Retina (tissue), 1 donor: Measurements from ENCODE around the gene TEK.
"Not testable (repeated sequence)": the region's sequence is repeated elsewhere in the genome, so short reads cannot be mapped to it uniquely, and the experiment has no call there.

Experiments used
- DNase-seq: peaks from one replicate; pipeline ENCODE4 v3.0.0-alpha.2; 2016

TEK gene

DNA sequence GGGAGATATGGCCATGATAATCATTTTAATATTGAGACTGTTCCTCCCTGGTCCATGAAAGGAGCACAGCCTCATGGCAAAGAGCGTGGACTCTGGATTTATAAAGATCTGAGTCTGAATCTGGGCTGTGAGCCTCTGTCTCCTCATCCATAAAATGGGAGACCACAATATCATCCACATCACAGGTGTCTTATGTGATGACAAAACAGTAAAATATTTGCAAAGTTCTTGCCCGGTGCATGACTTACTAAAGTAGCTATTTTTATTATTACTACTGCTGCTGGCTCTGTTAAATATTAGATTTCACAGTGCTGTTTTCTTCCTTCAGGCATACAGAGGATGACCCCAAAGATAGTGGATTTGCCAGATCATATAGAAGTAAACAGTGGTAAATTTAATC, 74.1 kb downstream of the TEK start:
- DNase-seq, result no peak

DNA sequence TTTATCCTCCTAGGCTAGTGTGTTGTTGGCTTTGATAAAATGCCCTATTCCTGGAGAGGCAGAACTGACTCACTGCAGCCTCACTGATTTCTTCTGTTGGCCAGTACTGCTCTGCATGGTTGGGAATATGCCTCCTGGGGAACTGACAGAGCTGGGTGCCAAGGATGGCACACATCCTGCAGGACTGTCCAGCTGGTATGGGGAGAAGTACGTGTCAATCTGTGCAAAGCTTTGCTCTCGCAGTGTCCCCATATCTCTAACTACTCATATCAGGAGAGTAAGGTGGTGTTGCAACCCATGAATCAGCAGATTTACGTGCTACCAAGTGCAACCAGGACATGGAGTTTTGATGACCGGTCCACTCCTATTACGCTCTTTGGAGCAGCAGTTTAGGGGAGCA, 74.7 kb downstream of the TEK start:
- no peak for DNase-seq

DNA sequence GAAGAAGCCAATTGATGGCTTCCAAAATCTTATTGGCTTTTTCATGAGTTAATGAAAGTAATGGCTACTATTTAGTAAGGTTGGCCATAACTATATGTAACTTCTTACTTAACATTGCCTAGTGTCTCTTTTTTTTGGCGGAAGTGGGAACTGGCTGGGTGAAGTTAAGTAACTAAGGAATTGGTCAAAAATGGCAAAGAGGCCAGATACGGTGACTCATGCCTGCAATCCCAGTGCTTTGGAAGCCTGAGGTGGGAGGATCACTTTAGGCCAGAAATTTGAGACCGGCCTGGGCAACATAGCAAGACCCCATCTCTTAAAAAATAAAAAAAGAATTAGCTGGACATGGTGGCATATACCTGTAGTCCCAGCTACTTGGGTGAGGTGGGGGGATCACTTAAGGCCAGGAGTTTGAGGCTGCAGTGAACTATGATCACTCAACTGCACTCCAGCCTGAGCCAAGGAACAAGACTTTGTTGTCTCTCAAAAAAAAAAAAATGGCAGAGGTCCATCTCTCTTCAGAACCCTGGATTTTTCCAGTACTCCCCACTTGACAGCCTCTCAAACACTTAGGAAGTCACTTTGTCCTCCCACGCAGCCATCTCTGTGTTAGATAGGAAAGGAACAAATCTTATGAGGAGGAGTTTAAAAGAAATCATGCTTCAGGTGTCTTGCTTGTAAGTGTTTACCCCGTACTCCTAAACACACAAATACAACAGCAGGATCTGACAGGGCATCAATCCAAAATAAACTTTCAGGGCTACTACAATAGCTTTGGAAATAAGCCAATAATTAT, 75.7 kb downstream of the TEK start:
- no peak for DNase-seq

DNA sequence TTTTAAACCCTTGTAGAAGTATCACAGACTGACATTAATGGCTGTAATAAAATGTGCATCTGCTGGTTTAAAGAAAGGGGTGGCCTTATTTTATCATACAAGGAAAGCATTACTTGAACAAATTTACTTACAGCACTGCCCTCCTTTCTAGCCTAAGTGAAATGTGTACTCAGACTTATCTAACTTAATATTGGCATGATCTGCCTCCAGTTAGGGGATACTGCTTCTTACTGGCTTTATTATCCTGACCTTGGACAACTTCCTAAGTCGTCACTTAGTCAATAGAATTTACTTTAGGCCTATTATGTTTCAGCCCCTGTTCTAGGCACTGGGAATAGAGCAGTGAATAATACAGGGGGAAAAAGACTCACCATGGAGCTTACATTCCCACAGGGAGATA, 79.4 kb downstream of the TEK start:
- no peak for DNase-seq

DNA sequence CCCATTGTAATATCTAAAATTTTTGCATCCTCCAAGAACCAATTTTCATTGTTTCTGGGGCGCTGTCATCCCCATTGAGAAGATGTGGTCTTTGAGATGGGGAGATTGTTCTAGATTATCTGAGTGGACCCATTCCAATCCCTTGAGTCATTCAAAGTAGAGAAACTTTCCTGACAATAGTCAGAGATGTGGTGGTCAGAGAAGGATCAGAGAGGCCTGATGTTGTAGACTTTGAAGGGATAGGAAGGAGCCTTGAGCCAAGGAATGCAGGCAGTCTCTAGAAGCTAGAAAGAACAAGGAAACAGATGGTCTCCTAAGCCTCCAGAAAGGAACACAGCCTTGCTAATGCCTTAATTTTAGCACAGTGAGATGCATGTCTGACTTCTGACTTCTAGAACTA, 80.4 kb downstream of the TEK start:
- no peak for DNase-seq

DNA sequence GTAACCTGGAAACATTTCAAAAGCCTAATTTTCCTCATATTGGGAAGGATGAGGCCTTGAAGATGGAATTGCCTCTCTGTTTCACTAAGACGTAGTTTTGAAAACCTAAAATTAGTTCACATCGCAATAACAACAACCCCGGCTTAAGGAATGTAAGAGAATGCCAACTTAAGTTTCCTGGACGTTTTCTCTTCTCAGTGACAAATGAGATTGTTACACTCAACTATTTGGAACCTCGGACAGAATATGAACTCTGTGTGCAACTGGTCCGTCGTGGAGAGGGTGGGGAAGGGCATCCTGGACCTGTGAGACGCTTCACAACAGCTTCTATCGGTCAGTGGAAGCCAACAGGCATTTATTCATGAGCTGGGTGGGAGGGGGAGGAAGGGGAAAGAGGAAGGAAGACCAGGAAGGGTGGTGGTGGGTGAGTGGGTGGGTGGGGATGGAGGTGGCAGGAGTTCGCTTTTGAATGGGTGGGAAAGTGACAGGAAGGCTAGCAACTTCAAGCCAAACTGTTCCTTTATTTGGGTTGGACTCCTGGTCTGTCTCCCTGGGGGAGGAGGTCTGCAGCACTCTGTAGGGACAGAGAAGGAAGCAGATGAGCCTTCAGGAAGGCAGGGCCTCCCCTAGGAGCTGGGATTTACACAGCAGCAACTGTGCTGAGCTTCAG, 83.4 kb downstream of the TEK start:
- no peak for DNase-seq

DNA sequence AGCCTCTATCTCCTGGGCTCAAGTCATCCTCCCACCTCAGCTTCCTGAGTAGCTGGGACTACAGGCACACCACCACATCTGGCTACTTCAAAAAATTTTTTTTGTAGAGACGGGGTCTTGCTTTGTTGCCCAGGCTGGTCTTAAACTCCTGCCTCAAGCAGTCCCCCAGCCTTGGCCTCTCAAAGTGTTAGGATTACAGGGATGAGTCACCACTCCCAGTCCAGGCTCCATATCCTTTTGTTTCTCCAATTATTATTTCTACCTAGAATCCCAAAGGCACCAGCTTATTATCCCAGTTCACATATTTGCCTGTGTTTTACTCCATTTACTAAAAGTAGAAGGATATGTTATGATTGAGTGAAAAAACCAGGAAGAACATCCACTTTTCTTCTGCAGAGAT, 84.9 kb downstream of the TEK start:
- no peak for DNase-seq

DNA sequence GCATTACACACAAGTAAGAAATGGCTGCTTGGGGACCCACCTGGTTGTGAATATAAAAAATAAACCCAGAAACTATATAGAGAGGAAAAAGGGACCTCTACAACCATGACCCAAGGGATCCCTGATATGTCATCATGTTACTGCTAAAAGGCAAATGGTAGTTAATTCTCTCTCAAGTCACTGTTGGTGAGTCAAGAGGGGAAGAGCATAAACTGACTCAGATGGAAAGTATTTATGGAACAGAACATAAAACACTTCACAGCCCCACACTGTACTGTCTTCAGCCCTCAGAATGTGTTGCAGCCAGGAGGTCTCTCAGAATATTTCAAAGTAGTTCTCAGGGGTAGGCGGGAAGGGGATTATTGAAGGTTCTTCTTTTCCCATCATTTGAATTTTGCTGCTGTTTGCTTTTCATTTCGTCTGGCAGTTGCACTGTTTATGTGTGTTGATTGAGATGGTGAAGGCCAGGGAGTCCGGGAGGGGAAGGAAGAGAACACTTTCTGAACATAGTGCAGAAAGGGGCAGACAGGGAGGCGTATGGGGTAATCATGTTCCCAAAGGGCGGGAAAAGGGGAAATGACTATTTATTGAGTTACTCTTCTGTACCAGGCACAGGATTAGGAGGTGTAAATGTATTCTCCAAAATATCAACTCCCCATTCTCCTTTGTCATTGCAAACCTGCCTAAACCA, 85.5 kb downstream of the TEK start:
- no peak for DNase-seq

DNA sequence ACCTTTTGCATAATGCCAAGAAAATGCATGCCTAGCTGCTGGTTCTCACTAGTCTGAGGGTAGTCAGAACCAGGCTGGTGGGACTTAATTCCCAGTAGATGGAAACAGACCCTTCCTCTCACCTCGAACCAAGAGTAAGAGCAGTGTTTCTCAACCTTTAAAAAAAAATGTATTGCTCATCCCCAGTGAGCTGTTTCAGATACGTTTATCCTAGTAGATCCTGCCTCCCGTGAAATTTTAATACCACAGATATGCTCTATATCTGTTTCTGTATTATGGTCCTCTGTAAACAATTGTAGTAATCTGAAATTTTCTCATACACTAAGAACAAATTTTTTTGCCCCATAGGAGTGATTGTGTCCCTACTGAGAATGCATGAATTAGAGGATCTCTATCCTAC, 86.2 kb downstream of the TEK start:
- DNase-seq, result no peak

DNA sequence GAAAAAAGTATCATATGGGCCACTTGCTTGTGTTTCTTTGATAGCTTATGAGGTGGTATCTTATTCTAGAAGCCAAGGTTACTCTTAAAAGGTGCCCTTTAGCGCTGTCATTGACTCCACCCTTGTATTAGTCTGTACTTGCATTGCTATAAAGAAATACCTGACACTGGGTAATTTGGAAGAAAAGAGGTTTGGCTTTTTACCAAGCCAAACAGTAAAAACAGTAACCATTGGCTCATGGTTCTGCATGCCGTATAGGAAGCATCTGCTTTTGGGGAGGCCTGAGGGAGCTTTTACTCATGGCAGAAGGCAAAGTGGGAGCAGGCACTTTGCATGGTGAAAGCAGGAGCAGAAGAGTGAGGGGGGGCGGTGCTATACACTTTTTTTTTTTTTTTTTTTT, 87.4 kb downstream of the TEK start:
- DNase-seq, result no peak

DNA sequence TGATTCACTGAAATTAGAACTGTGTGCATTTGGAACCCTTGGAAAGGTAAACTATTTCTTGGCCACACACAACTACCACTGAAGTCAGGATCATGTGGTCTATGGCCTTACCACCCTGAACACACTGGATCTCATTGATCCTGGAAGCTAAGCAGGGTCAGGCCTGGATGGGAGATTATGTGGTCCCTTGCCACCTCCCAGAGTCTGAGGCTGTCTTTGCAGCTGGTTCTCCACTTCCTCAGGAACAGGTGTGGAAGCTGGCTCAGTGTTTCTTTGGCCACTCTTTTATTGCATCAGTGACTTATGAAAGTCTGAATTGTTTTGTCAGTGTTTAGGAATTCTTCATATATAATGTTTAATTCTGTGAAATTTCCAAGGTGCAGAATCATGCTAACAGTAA, 89.2 kb downstream of the TEK start:
- no peak for DNase-seq

DNA sequence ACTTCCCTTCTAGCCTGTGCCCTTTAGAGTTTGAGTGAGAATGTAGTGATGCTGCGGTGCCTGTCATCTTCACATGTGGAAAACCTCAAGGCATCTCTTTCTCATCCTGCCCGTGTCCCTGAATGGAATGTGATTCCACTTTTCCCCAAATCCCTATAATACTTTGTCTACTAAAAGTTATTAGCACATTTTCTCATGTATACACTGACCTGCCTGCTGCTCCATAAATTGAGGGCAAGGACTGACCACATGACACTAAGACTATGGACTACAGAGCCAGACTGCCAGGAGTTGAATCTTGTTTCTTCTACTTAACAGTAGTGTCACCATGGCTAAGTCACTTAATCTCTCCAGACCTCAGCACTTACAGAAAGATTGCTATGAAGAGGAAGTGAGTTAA, 93.0 kb downstream of the TEK start:
- no peak for DNase-seq

DNA sequence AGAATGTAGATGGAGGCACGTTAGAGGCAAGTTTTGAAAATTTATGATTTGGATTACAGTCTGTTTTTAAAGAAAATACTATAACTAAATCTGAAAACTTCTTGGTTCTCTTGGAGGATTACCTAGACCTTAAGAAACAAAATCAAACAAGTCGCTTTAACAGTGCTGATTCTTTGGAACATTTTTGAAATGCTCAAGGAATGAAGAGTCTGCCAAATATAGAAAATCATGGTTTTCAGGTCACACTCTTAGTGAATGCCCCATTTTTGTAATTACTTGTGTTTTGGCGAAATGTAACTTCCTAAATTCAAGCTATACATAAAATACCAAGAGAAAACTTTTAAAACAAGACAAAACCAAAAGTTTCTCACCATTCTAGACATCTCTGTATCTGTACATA, 94.8 kb downstream of the TEK start:
- no peak for DNase-seq

DNA sequence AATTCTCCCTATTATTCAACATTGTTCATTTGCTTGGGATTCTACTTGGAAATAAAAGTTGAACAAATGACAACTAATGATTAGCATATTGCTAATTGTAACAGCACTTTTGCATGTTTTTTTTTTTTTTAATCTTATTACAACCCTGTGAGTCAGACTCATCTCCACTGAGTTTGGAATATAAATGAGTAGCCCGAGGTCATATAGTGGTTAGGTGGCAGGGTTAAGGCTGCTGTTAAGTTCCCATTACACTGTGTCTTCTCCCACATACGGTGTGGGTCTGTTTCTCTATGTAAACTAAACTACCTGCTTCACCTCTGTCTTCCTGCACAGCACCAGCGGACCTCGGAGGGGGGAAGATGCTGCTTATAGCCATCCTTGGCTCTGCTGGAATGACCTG, 95.6 kb downstream of the TEK start:
- no peak for DNase-seq

DNA sequence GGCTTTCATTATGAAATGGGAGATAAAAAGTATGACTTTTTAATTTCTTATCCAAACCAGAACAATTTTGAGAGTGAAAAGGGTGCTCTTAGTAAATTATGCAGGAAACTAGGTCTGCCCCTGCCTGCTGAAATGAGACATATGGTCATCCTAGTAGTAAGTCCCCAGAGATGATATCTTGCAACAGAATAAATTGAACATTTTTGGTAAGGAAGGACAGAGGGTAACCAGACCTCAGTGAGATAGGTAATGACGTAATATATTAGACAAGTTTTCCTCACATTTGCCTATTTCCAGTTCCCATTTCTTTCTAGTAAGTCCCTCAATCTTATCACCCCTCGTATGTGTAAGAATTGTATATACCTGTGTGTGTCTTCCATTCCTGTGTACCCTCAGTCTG, 96.2 kb downstream of the TEK start:
- DNase-seq, result no peak

DNA sequence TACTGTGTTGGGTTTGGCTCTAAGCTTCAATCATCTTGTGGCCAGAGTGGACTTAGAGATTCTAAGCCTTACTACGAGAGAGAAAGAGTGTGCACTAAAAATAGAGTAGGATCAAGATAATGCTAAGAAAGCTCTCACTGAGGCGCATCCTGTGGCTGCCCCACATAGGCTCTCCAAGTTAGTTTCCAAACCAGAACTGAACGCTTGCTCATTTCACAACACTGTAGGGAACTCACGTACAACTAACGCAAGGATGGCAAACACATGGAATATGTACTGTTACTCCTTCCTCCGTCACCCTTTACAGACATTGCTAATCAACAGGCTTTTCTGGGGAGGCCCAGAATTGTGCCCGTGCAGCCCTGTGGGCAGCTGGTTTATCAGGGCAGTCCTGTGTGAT, 97.0 kb downstream of the TEK start:
- no peak for DNase-seq

DNA sequence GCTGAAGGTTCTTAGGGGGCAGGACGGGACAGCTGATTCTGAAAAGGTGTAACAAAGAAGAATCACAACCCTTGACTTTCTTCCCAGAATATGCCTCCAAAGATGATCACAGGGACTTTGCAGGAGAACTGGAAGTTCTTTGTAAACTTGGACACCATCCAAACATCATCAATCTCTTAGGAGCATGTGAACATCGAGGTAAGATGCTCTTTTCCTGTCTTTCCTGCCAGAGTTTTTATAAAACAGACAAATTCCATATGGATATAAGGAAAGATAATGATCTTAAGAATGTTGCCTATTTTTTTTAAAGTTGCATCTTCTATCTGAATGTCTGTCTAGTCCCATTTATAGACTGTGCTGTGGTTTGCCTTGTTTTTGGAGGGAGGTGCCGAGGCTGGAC, 100.0 kb downstream of the TEK start:
- no peak for DNase-seq

DNA sequence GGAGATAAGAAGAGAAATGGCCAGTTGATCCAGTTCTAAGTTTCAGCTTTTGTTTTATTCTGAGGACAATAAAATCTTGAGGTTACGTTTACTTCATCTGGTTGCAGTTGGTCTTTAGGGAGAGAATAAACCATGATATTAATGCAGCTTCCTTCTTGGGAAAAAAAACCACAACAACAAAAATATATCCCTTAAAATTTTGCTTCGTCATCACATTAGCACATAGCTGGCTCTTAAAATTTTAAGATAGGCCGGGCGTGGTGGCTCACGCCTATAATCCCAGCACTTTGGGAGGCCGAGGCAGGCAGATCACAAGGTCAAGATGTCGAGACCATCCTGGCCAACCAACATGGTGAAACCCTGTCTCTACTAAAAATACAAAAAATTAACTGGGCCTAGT, 101.6 kb downstream of the TEK start:
- DNase-seq, result no peak

DNA sequence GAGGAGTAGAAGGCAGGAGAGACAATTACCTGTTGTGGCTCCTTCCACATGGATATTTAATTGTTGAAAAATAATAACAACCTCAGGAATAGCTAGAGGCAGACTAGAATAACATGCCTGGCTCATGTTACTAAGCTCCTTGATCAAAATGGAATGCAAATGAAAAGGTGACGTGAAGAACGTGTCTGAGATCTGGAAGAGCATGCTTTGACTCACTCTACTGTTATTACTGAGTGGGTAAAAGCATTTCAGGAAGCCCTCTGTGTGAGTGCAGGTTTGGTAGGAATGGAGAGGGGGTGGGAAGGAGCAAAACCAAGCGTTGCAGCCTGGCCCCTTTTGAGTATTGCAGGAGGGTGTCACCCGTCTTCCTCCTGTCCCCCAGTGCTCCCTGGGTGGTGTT, 103.2 kb downstream of the TEK start:
- no peak for DNase-seq

DNA sequence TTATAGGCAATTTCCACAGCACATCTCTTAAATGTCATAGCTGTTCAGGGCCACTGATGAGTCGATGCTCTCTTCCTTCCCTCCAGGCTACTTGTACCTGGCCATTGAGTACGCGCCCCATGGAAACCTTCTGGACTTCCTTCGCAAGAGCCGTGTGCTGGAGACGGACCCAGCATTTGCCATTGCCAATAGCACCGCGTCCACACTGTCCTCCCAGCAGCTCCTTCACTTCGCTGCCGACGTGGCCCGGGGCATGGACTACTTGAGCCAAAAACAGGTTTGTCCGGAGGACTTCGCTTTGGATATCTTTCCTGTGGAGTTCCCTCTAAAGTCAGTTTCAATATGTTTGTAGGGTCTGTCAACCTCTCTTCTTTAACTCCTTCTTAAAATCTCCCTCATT, 103.6 kb downstream of the TEK start:
- no peak for DNase-seq

DNA sequence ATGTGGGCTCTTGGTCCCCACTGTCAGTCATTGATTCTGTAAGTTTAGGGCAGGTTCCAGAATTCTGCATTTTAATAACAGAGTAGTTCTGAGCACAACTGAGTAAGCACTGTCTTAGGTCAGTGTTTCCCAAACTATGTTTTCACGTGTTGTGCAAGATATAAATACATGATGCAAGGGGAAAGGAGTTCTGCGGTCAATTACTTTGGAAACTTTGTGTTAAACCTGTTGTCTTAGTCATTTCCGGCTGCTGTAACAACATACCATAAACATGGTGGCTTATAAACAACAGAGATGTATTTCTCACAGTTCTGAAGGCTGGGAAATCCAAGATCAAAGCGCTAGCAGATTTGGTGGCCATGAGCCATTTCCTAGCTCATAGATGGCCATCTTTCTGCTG, 118.2 kb downstream of the TEK start:
- DNase-seq, result no peak

DNA sequence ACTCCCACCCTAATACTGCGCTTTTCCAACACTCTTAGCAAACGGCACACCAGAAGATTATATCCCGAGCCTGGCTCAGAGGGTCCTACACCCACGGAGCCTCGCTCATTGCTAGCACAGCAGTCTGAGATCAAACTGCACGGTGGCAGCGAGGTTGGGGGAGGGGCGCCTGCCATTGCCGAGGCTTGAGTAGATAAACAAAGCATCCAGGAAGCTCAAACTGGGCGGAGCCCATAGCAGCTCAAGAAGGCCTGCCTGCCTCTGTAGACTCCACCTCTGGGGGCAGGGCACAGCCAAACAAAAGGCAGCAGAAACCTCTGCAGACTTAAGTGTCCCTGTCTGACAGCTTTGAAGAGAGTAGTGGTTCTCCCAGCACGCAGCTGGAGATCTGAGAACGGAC, 130.6 kb downstream of the TEK start:
- DNase-seq, result not testable (repeated sequence)

DNA sequence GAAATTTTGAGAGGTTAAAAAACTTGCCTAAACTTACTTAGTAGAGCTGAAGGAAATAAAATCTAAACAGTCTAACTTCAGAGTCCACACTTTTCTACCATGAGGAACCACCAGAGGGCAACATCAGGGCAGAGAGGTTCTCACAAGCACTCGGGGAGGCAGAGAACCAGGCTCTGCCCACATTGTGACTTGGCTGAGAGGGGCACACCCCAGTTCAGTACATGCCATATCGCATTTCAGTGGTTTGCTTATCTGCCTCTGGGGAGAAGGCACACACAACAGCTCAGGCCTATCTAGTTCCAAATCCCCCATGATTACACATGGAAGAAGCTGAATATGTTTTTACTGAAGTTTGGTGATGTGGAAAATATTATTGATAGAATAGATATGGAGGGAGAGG, 138.7 kb downstream of the TEK start:
- DNase-seq, result peak; percentile 7

DNA sequence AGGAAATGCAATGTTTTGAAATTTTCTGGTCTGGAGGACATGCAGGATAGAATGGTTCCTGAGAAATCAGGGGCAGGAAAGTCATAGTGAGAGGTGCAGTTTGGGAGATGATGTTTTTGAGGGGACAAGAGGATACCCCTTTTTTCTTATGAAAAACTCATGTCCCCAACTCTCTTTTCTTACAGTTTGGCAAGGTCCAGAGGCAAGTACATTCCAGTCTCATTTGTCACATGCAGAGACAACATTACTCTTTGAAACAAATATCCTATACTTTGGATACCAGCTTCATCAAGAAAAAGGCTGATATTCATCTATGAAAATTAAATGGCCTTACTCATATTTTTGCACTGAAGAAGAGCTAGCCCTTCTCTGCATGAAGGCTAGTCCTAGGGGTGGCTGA, 139.7 kb downstream of the TEK start:
- no peak for DNase-seq
